Inferior parietal cortex (tissue), 1 donor: ENCODE results near the gene CTTNBP2.

Source experiments
- DNase-seq: peaks from one replicate; pipeline ENCODE4 v3.0.0-alpha.2; 2016; ENCODE audit errors: extremely low spot score

The CTTNBP2 gene

DNA sequence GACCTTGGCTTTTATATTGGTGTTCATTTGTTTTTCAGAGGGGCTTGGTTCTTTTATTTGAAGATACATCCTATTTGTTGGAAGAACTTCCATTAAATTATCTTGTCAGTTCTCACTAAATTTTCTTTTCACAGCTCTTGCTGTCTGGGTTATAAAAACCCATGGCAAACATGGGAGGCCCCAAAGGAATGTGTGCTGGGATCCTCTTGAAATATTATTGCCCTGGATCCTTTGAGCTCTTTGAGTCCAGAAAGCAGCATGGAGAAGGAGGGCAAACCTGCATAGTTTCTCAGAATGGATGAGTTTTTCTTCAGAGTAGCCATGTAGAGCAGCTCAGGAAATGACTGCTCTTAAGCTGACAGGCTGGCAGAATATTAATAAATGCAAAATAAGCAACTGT lies 187.4 kb downstream of the CTTNBP2 start:
- no peak for DNase-seq

DNA sequence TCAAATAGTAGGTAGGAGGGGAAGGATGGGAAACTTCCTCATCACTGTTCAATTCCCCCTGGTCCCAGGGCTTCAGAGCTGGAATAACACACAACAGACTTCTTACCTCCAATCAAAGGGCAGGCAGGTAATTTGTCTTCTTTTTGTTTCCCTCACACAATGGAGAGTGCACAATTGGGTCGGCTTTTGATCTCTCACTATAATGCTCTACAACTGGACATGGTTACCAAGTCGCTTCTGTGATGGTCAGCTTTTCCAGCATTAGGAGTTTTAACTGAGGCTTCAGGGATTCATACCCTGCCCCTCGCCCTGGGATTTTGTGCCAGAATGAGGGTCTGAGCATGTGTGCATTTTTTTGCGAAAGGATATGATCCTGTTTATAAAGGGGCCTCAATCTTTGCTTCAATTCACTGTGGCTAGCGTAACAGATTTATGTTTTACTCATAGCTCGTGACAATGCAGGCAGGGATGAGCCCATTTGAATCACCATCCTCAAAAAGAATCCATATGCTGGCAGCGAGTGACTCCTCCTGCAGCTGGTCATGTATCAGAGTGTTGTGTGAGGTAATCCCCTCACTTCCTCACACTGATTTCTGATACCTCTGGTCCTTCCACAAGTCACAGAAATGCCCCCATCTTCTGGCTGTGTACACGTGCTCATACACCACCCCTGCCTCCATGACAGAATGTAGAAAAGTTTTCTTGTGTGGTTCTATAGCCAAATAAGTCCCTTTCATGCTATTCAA lies 189.6 kb downstream of the CTTNBP2 start:
- no peak for DNase-seq

DNA sequence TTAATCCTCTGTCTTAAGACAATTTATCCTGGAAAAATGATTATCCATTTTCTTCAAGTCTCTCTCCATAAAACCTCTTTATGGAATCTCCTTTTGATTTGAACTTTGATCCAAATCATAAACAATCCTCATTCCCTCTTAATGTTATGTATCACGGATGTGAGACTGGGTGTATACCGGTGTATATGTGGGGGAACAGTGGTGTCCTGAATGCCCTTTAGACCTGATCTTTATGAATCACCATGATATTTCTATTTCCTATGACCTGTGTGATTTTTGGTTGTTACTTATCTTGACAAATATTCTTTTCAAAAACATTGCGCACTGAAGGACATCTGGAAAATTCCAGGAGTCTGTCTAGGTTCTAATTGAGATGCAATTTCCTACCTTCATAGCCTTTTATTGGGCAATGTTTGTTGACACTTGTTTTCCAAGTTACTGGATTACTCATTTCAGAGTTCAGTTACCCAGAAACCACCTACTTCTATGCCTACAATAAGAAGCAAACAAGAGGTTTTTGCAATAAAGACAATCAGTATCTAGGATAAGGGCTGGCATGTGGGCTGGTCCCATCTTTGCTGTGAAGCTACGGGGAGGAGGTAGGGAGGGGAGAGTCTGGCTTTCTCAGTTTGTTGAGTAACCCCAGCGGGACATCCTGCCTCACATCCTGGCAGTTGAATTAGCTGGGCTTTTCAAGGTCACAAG lies 190.4 kb downstream of the CTTNBP2 start:
- DNase-seq, result no peak

DNA sequence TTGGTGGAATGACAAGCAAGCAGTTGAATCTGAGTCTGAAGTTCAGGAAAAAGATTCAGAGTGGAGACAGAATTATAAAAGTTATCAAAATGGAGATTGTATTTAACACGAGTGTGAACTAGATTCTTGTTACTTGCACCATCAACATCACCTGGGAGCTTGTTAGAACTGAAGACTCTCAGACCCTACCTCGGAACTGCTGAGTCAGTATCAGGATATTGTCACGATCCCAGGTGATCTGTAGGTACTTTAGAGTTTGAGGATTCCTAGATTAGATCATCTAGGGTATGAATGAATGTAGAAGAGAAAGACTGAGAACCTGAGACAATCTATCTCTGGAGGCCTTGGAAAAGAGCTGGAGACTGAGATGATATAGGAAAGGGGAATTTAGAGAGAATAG lies 194.1 kb downstream of the CTTNBP2 start:
- DNase-seq, result no peak

DNA sequence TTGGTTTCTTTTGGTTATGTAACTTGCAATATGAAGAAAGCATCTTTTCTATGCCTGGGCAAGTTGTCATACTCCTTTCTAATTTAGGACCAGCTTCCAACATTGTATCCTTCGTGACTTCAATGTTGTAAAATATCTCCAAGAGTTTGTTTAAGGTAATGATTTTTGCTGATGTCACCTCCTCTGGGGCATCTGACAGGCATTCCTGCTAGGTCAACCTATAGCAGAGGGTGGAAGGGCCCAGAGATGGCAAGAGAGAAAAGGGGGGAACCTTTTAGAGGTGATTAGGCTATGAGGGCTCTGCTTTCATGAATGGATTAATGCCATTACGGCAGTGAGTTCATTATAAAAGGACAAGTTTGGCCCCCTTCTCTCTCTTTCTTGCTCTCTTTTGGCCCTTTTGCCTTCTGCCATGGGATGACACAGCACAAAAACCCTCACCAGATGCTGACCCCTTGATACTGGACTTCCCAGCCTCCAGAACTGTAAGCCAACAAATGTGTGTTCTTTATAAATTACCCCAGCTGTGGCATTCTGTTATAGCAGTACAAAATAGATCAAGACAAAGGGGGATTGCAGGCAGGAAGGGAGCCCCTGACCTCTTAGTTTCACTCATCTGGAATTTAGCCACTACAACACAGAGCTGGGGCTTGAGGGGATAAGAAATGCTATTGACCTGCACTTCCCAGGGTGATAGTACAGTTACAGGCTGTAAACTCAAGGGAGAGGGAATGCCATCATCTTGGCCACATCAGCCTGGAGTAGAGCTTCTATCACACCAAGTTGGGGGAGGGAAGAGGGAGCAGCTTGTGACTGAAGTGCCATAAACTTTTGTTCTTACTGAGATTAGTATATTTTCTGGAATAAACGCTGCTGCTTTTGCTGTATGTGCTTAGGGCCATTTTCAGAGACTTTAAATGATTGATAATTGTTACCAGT lies 197.5 kb downstream of the CTTNBP2 start:
- no peak for DNase-seq

DNA sequence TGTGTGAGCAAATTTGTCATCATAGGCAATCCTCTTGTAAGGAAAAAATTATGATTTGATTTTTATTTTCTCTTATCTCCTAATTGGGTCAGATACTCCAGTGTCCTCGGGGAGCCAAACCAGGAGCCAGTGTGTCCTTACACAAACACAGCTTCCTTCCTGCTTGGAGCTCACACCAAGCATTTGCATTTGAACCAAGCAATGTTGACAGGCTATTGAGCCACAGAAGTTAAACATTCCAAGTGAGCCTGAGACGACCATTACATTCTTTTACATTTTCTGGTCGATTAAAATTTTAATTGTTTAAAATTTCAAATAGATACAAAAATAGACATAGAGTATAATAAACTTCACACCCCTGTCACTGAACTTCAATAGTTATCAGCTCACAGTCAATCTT lies 198.6 kb downstream of the CTTNBP2 start:
- DNase-seq, result no peak

DNA sequence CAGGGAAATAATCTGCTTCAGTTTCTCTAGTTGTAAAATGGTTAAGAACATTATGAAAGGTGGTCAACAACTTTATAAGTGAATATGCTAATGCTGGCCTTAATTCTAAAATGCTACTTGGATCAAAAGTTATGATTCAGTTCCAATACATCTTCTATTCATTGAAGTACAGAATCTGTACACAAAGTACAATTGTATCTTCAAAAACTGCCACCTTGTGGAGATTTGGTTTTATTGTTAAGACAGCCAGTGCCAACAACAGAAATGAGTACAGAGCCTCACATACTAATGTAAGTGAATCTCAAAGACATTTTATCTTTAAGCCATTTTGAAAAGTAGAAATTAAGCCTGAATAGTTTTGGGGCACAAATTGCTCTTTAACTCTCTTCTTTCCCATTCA lies 199.4 kb downstream of the CTTNBP2 start:
- peak; percentile 76 for DNase-seq

DNA sequence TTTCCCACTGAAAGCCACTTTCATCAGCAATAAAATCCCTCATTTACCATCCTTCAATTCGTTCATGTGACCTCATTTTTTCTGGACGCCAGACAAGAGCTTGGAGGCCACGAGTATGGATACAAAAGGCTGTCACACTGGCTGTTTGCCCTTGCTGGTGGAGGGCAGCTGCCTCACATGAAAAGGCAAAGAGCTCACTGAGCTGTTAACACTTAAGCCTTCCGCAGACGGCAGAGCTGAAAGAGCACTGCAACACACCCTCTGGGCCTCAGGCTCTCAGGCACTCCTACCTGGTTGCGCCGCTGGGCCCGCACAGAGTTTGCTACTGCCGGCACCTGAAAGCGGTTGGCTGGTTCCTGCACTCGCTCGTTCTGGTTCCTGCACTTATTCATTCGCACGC lies 199.9 kb downstream of the CTTNBP2 start:
- DNase-seq, result peak; percentile 76

DNA sequence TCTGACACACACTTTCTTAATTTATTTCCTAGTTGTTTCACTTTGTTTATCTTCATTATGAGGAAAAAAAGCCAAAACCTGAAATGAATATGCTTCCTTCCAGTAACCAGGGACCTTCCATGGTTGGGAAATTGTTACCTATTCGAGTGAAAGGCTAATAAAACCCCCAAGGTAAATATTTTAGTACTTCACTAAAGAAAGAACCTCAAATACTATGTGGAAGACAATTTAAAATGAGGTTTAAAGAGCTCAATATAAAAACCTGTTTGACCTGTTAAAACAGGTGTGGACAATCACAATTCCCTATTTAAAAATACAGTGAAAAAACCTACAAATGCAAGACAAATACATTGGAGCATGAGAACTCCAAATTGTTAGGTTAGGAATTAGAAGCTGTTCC lies 200.8 kb downstream of the CTTNBP2 start:
- no peak for DNase-seq

DNA sequence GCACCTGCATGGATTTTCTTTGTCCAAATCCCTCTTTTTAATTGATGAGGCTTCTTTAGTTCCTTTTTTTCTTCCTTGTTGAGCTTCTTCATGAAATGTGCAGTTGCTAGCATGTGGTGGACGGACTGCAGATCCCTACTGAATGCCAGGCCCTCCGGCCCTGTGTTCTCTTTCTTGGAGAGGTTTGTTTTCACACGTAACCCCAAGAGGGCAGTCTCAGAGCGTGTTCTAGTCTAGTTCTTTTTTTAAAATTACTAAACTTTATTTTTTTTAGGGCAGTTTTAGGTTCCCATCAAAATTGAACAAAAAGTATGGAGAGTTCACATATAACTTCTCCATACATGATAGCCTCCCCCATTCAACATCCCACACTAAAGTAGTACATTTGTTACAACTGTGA lies 203.4 kb downstream of the CTTNBP2 start:
- DNase-seq, result peak; percentile 30

DNA sequence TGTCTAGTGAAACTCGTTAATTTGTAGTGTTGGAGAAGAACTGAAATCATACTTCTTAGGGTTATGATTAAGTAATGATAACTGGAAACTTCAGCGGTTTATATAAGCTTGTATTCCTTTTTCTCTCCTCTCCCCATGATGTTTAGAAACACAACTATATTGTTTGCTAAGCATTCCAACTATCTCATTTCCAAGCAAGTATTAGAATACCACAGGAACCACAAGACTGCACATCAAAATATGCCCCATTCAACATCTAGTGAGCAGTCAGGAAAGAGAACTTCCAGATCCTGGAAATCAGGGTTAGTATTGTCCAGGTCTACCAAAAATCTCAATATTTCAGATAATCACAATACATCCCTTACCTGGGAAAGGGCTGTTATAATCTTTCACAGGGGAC lies 205.8 kb downstream of the CTTNBP2 start:
- no peak for DNase-seq

DNA sequence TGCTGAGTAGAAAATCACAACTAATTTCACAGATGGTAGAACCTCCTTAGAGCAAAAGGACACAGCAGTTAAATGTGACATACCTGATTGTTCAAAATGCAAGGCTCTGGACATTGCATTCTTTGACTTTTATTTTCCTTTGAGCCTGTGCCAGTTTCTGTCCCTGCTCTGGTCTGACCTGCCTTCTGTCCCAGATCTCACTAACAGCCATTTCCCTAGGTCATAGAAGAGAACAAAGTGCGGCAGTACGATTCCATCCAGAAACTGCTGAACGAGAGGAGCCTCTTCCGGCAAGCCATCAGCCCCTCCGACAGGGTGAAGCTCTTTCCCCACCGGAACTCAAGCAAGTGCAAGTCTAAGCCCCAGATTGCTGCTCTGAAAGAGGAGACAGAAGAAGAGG lies 206.6 kb downstream of the CTTNBP2 start:
- no peak for DNase-seq

DNA sequence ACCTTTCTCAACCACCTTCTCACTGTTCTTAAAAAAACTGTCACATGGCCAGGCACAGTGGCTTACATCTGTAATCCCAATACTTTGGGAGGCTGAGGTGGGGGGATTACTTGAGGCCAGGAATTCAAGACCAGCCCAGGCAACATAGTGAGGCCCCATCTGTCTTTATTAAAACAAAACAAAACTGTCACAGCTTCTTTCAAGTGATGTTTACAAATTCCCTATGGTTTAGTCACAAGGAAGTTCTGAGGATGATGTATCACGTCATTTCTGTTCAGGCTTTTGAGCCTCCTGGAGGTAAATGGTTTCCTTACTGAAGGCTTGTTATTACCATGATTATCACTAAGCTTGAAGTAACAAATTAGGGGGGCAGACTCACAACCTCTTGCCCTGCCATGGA lies 207.2 kb downstream of the CTTNBP2 start:
- DNase-seq, result no peak

DNA sequence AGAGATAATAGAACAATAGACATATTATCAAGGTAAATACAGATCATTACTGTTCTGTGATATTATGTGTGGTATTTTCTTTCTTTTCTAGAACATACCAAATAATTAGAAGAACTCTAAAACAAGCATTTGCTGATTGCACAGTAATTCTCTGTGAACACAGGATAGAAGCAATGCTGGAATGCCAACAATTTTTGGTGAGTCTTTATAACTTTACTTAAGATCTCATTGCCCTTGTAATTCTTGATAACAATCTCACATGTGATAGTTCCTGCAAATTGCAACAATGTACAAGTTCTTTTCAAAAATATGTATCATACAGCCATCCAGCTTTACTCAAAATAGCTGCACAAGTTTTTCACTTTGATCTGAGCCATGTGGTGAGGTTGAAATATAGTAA lies 207.9 kb downstream of the CTTNBP2 start:
- DNase-seq, result no peak

DNA sequence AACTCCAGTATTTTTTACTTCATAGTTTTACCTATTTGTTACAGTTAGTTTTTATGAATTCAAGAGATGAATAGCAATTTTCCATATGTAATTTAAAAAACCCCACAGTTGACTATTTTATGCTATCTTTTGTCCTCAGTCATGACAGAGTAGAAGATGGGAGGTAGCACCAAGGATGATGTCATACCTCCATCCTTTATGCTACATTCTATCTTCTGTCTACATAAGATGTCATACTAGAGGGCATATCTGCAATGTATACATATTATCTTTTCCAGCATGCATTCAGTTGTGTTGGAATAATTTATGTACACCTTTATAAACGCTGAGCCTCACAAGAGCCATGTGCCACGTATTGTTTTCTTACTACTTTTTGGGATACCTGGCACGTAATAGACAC lies 209.2 kb downstream of the CTTNBP2 start:
- DNase-seq, result no peak

DNA sequence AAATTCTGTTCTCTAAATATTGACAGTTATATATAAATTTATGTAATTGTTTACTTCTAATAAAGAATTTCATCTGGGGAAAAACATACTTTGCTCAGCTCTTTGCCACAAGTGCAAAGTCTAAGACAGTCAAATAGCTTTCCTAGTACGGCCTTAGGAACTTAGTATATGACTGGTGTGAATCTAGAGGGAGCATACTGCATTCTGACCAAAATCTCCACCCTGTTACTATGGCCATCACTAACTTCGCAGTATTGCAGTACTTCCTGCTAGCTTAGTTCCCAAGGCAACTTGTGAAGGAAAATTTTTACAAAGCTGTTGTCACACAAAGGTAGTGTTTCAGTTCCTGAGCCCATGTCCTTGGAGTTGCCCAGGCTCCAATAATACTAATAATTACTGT lies 211.9 kb downstream of the CTTNBP2 start:
- no peak for DNase-seq
